AG08396 (cell line): Measurements from ENCODE around the gene PRTG.
"Not testable (repeated sequence)": the region's sequence is repeated elsewhere in the genome, so short reads cannot be mapped to it uniquely, and the experiment has no call there.

Experiments
- DNase-seq: peaks from one replicate; pipeline ENCODE4 v3.0.0; 2012; ENCODE audit warnings: low spot score, mixed read lengths

The PRTG gene

DNA sequence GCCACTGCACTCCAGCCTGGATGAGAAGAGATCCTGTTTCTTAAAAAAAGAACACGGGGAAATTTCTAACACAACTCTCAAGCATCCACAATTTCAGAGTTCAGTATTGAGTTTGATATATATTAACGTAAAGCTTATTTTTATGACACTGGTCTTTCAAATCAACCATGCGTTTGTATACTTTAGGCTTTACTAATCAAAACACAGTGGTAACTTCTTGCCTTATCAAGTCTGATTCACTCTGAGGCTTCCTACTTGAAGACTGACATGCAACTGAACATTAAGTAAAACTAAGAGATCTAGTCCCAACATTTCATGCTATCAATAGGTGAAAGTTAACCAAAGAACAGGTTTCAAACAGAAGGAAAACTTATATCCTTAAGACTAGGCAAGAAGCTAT, 46.7 kb downstream of the PRTG start:
- no peak for DNase-seq

DNA sequence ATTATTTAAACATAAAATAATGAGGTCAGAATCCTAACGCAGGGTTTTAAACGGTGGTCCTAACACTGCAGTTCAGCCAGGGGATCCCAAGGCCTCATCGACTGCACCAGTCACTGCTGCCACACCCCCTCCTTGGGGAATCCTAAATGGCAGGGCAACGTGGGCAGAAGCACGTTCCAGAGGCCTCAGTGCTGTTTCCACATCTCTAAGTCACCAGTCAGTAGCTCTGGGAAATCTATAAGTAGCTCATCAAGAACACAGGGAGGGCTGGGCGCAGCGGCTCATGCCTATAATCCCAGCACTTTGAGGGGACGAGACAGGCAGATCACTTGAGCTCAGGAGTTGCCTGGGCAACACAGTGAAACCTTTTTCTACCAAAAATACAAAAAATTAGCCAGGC, 47.5 kb downstream of the PRTG start:
- DNase-seq, result no peak

DNA sequence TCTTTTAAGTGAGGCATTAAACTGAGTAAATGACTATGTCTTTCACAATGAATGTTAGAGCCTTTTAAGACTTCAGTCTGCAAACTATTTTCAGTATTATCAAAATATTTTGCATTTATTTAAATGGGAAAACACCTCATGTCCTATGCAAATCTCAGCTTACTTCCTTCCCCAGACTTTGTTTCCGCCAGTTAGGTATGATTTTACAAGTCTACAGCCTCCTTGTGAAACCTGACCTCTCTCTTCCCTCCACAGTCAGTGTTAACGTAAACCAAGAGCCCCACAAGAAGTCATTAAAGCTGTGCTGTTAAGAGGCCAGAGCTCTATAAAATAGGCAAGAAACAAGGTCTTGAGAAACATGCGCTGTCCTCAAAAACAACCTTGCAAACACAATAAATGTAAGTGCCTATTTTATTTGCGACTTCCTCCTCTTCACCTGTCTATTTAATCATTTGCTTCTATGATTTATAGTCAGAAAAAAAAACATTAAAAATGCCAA, 48.3 kb downstream of the PRTG start:
- no peak for DNase-seq

DNA sequence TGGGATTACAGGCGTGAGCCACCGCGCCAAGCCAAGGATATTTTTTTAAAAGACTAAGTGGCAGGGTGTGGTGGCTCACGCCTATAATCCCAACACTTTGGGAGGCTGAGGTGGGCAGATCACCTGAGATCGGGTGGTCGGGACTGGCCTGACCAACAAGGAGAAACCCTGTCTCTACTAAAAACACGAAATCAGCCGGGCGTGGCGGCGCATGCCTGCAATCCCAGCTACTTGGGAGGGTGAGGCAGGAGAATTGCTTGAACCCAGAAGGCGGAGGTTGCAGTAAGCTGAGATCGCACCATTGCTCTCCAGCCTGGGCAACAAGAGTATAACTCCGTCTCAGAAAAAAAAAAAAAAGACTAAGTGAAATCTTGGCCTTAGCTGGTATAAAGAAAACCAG, 49.8 kb downstream of the PRTG start:
- DNase-seq, result not testable (repeated sequence)

DNA sequence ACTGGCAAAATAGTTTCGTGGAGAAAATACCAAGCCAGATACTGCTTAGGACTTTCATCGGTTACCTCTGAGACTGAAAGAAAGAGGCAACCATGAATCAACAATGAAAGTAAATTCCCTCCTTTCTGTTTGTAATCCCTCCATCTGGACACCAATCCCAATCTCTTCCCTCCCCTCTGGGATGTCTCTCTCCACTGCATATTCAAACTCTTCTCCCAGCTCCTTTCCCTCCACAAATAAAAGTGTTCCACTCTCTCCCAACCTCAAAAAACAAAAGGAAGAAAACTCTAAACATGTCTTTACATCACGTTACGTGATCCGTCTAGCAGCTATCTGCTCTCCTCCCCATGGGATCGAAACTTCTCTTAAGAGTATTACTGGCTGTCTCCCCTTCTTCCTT, 55.2 kb downstream of the PRTG start:
- no peak for DNase-seq

DNA sequence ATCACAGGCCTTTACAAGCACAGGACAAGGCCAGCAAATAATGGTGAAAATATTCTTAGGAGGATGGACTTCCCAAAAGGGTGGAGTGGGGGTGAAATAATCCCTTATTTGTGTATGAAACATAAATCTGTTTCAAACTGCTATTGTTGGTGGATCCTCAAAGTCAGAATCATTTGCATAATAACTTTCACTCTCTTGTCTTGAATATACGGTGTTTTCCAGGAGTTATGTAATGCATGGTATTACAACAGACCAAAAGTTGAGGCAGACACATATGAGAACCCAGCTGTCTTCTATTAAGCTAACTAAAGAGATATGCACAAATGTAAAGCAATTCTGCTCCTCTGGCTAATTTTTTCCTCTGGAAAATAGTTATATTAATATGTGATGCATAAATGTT, 57.7 kb downstream of the PRTG start:
- DNase-seq, result no peak

DNA sequence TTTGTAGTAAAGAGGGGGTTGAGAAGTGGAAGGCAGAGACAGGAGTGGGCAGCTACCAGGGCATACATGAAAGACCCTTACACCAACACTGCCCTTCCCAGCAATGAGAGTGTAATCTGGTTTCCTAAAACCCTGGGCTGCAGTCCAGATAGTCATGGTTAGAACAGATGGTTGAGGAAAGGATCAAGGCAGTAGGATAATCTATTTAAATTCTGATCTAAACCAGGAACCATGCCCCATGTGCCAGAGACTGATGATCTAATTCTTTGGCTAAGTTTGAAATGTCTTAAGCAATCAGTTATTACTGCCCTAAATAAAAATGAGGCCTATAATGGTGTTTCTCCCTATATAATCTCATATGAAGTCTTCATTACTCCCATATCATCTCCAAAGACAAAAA, 59.6 kb downstream of the PRTG start:
- DNase-seq, result peak; percentile 14

DNA sequence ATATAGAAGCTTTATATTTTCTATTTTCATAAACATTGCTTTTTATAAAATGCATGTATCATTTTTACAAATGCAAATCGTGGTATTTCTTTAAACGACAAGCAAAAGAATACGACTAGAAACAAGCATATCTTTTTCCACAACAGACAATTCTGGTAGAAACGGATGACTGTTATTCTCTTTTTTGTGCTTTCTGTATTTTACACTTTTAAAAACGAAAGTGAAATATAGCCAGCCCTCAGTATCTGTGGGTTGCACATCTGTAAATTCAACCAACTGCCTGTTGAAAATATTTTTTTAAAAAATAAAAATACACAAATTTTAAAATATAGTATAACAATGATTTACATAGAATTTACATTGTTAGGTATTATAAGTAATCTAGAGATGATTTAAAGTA, 61.3 kb downstream of the PRTG start:
- DNase-seq, result no peak

DNA sequence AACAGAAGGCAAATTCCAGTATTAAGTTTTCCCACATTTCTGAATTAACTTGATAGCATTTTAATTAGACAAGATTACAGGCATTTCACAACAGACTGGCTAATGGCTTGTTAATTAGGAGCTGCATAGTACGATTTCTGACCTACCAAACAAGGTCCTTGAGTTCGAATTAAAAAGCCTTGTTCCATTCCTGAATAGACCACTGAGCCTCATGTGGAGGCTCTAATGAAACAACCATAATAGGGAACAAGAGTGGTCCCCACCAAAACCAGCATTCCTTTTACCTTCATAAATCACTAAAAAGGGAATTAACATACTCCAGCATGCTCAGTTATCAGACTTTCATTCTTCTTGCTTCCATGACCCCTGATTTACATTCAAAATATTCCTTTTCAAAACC, 66.4 kb downstream of the PRTG start:
- DNase-seq, result no peak

DNA sequence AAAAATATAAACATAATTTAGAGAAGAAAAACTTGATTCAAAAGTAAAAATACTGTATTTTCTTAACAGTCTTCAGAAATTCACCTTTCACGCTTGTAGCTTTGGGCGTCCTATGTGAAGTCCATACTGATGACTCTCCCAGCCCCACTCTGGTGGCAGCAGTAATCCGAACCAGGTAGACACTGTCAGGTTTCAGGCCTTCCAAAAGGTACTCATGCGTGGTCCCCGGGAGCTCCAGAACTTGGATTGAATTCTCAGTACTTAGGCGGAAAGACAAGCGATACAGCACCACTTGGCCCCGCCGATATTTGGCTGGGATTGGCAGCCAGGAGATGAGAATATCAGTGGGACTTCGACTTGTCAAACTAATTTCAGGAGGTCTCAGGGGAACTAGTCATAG, 69.7 kb downstream of the PRTG start:
- DNase-seq, result no peak

DNA sequence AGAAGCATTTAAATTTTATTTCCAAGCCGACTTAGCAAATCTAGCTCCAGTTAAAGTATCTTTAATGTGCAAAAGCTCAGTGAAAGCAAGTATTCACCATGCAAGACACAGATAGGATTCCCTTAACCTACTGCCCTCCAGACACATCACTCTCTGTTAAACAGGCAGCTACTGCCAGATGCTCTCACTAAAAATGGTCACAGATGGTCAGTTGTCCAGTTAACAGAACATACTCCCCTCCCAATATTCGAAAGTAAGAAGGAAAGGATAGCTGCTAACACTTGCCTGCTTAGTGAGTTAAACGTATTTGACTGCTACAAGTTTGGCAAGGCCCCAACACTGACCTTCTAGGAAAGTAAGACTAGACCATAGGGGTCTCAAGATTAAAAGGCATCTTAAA, 73.7 kb downstream of the PRTG start:
- DNase-seq, result no peak

DNA sequence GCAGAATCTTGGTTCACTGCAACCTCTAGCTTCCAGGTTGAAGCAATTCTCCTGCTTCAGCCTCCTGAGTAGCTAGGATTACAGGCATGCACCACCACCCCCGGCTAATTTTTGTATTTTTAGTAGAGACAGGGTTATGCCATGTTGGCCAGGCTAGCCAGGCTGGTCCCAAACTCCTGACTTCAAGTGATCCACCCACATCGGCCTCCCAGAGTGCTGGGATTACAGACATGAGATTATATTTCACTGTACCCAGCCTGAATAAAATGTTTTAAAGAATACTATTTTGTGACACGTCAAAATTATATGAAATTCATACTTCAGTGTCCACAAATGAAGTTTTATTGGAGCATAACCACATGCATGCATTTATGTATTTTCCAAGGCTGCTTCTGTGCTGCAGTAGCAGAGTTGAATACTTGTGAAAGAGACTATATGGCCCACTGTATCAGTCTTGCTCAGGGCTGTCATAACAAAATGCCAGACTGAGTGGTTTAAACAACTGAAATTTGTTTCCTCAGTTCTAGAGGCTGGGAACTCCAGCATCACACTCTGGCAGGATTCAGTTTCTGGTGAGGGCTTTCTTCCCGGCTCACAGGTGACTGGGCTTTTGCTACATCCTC, 77.2 kb downstream of the PRTG start:
- DNase-seq, result no peak

DNA sequence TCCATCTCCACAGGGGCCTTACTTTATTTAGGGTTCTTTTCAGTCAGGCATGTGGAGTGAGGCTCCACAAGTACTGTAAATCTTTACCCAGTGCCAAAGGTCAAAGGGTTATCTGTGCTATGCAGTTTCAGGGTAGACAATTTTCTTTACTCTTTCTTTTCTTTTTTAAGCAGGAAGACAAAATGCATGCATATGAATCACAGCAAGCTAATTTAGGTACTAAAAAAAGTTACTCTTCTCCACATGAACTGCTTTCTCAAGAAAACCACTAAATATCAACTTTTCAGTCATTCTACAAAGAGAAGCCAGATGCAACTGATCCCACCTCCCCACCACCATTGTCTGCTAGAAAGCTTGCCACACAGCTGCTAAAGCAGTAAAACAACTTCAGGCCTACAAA, 81.5 kb downstream of the PRTG start:
- DNase-seq, result no peak

DNA sequence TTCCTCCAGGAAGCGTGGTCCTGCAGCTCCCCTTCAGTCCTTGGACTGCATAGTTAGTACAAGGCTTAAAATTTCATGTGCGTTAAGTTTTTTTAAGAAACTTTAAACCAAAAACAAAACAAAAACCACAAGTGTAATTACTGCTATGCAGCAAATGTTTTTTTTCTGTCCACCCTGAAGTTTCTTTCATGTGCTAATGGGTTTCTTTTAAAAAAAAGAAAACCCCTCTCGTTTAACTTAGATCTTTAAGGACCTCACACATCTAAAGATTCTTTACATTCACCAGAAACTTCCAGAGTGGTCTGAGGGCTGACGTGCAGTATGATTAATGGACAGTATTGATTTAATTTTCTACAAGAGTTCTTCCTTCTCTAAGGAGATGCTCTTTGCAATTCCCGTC, 82.8 kb downstream of the PRTG start:
- no peak for DNase-seq

DNA sequence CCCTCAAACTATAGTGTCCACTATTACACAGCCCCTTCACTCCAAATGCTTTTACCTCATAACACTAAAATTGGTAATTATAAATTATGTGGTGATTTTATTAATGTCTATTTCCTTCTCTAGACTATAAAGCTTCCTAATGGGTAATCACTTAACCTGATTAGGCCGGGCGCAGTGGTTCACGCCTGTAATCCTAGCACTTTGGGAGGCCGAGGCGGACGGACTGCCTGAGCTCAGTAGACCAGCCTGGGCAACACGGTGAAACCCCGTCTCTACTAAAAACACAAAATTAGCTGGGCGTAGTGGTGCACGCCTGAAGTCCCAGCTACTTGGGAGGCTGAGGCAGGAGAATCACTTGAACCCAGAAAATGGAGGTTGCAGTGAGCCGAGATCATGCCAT, 83.5 kb downstream of the PRTG start:
- DNase-seq, result no peak

DNA sequence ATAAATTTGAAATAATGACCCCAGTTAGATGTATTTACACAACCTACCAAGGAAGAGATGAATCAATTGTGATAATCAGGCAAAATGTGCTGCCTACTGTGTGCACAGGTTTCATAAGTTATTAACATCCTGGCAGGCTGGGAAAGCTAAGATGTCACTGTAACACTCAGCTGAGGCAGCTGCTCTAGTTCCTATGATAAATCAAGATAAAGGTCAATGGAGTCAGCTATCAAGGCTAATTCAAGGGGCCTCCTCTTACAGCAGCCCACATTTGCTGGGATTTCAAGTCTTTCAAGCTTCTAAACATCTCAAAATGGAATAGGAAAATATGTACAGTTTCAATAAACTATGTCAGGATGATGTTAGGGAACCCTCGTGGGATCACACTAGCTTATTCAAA, 84.1 kb downstream of the PRTG start:
- DNase-seq, result no peak

DNA sequence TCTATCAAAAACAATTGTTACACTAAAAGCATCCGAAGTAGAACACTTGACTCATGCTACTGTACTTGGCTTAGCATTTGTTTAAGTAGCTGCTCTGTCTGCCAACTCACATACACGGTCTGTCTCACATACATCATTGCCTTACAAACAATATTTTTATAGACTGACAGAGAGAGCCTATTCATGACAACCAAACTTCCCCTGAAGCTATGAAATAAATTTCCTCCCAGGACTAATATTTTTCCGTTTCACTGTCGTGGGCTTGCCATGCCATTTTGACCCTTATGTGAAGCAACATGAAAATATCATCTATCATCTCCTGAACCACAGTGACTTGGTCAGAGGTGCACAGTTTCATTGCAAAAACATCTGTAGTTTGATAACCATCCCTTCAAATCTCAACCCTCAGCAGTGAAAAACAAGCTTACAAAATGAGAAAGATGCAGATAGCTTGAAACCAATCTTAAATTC, 88.4 kb downstream of the PRTG start:
- DNase-seq, result no peak

DNA sequence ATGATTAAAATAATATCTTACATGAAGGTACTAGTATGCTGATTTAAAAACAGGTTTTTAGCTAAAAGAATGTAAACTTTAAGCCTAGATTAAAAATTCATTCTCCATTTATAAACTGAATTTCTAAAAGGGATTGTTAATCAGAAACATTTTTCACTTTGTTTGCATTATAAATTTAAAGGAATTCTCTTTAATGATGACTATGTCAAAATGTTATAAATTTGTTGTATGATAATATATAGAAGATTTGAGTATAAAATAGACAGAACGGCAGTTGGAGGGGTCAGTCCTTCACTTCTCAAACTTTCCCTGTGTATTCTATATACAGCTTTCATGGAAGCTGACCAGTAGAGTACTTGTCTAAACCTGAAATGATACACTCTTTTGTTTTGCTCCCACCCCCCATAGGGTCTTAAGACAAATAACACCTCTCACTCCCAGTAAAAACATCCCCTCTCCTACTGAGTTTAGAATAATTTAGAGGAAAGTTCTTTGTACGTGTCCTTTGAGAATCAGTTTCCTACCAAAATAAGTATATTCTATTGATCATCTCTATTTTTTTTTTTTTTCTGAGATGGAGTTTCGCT, 90.0 kb downstream of the PRTG start:
- DNase-seq, result no peak

DNA sequence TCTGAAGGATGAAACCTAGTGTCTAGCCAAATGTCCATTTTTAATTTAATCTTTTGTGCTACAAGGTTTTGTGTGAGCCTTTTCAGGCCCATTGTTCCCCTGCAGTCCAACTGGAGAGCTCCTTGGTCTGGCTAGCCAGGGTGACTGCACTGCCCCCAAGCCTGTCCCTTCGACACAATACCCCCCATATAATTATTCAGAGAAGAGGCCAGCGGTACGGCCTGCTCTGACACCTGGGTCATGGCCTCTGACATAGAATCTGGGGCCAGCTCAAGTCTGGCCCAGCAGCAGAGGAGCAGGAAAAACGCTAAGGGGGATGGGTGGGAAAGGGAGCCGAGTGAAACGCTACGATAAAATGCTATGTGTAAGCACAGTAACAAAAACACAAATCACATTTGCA, 90.6 kb downstream of the PRTG start:
- DNase-seq, result no peak

DNA sequence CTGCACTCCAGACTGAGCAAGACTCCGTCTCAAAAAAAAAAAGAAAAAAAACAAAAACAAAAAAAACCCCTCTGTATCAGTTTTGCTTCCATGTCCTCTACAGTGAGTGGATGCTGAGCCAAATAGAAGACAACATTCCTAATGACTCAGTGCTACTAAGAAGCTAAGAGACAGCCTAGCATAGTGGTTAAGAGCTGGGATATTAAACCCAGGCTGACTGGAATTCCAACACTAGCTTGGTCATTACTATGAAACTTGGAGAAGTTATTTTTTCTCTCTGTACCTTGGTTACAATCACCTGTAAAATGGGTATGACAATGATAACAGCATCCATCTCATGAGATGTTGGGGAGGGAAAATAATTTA, 93.9 kb downstream of the PRTG start:
- peak; percentile 65 for DNase-seq

DNA sequence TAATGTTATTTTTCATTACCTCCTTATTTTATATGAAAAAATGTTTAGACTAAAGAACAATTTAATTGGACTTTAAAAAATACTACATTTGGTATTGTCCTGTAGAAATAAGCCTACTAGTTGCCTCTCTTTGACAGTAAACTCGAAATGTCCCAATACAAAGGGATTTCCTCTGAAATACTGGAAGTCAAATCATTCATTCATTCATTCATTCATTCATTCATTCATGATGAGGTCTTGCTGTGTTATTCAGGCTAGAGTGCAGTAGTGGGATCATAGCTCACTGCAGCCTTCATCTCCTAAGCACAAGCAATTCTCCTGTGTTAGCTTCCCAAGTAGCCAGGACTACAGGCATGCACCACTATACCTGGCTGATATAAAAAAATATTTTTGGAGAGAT, 104.2 kb downstream of the PRTG start:
- DNase-seq, result no peak

DNA sequence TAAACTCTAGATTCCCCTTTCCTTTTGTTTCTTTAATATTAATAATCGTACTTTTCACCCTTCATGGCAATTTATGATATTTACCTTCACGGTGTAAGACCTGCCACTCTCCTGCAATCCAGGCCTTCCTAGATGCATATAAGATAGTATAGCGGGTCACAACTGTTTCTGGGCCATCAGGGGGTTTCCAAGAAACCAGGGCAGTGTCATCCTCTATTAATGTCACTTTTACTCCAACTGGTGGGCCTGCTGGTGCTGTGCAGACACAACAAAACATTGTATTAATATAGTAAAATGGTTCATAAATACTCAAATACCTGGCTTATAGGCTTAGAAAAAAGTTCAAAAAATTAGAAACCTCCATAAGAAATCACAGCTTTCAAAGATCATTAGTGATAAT, 105.9 kb downstream of the PRTG start:
- no peak for DNase-seq

DNA sequence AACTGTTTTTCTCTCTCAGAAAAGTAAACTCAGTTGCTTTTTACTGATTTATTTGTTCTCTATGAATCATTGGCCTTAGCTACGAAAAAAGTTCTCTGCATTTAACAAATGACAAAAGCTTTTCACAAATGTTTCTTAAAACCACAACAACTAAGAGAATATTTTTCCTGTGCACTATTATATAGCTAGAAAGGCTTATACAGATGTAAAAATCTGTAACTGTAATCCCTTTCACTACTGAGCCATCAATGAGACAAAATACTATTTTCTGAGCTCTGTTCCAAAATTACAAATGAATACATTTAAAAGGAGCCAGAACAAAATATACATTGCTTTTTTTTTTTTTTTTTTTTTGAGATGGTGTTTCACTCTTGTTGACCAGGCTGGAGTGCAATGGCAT, 109.2 kb downstream of the PRTG start:
- no peak for DNase-seq

DNA sequence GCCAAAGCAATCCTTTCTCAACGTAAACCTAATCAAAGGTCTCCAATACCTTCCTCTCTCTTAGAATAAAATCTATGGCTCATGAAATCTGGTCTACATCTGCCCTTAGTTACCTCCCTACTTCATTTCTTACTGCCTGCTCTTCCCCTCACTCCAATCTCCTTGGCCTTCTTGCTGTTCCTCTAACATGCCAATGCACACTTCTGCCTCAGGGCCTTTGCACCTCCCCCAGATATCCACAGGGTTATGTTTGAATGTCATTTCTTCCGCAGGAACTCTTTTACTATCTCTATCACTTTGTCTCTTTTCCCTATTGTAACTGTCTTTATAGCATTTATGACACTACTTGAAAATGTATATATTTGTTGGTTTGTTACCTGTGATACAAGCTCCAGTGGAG, 110.5 kb downstream of the PRTG start:
- DNase-seq, result no peak
